Measurements from ENCODE around the gene LPP. TPM values are rescaled to one million over a fixed set of nuclear protein-coding genes. Genes with fewer than 3 reads are reported as not detected.

The LPP gene
- total RNA-seq, 1 donor from 2014 or later, result 93.9 TPM

DNA sequence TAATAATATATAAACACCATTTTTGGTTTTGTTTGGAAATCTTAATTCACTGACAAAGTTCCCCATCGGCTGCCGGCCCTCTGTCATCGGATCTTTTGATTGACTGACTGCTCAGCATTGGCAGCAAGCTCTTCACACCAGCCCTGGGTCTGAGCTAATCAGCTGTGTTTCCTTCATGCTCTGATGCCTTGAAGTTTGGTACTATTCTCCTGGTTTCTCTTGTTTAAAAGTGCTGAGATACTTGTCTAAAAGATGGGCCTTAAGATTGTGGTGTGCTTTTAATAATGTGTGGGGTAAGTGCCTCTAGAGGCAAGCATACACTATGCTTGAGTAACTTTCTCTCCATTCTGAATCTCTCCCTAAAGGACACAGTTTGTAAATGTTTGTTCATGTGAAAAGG lies 602.3 kb downstream of the LPP start:
- no peak overlapping the region for H3K4me3 ChIP-seq (ENCODE audit: low read depth, low read length)
- TF ChIP-seq, protein P1, sequence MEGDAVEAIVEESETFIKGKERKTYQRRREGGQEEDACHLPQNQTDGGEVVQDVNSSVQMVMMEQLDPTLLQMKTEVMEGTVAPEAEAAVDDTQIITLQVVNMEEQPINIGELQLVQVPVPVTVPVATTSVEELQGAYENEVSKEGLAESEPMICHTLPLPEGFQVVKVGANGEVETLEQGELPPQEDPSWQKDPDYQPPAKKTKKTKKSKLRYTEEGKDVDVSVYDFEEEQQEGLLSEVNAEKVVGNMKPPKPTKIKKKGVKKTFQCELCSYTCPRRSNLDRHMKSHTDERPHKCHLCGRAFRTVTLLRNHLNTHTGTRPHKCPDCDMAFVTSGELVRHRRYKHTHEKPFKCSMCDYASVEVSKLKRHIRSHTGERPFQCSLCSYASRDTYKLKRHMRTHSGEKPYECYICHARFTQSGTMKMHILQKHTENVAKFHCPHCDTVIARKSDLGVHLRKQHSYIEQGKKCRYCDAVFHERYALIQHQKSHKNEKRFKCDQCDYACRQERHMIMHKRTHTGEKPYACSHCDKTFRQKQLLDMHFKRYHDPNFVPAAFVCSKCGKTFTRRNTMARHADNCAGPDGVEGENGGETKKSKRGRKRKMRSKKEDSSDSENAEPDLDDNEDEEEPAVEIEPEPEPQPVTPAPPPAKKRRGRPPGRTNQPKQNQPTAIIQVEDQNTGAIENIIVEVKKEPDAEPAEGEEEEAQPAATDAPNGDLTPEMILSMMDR (conservative IDR thresholded peaks at IDR 0.05; ENCODE audit: low read depth, low read length), result no peak
- no peak for DNase-seq (ENCODE audit: low read depth)

DNA sequence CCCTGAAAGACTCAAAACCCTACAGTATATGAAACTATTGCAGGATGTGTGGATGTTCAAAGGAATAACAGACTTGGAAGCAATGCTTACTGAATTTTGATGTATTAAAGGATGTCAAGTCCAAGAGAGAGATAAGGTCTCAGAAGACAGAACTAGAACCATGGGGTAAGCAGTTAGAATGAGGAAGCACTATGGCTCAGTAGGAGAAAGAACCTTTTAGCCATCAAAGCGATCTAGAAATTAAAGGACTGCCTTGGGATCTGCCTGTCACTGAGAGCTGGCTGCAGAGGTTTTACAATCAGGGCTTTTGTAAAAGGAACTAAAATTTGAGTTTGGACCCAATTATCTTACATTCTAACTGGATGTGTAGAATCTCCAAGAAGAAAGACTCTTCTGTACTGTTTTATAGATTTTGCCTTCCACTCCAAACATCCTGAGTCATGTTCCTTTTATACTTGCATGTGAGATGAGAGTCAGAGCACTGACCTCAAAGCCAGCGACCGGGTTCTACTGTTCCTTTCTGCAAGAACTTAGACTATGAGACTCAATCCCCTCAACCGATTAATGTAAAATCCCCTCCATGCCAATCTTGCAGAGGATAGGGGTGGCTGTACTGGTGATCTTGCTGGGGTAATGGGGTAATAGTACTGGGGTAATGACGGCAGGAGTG lies 605.5 kb downstream of the LPP start:
- TF ChIP-seq, protein P1 (conservative IDR thresholded peaks at IDR 0.05; ENCODE audit: low read depth, low read length), result no peak
- DNase-seq (ENCODE audit: low read depth), result no peak
- H3K4me3 ChIP-seq (ENCODE audit: low read depth, low read length), result no peak overlapping the region

DNA sequence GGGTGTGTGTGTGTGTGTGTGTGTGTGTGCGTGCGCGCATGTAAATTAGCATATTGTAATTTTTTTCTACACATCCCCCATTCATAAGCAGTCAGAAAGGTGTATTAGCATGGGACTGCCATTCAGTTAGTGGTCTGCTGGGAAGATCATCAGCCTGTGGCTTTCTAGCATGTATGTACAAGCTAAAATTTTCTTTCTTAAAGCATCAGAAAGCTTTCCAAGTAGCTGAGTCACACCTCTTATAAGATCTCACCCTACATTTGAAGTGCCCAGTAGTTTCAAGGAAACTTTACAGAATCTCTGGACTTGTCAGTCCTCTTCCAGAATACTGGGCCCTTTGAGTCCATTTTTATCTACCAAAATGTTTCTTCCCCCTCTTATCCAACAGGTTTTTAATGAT lies 606.5 kb downstream of the LPP start:
- no peak for DNase-seq (ENCODE audit: low read depth)
- TF ChIP-seq, protein P1 (conservative IDR thresholded peaks at IDR 0.05; ENCODE audit: low read depth, low read length), result no peak
- no peak overlapping the region for H3K4me3 ChIP-seq (ENCODE audit: low read depth, low read length)

DNA sequence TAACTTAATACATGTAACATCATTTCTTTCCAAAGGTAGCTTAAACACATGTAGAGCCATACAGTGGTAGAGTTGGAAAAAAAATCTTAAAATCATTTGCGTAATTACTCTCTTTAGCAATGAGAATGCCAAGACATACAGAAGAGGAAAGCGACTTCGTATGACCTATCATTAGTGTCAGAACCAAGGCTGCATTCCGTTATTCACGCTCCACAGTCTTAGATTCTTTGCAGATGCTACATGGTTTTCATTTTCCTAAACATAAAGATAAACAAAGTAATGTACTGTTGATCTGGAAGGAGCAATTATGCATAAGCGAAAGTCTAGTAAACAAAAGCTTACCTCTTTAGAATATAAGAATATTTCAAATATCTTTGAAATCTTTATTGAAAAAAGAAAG lies 607.5 kb downstream of the LPP start:
- H3K4me3 ChIP-seq (ENCODE audit: low read depth, low read length), result no peak overlapping the region
- TF ChIP-seq, protein P1 (conservative IDR thresholded peaks at IDR 0.05; ENCODE audit: low read depth, low read length), result no peak
- DNase-seq (ENCODE audit: low read depth), result no peak

DNA sequence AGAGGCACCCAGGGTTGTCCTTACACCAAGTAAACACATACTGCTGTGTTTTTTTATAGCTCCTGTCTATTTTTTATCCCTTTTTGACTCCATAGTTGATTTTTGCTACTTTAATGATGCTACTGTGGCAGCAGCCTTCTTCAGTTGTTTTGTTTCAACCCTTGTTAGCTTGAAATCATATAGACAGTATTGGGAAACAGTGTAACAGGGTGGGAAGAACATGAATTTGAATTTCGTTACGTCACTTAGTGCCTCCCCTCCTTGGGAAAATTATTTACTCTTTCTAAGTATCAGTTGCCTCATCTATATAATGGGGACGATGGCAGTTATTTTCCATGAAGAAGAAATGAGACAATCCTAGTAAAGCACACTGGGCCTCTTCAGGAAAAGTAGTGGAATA lies 608.0 kb downstream of the LPP start:
- no peak overlapping the region for H3K4me3 ChIP-seq (ENCODE audit: low read depth, low read length)
- TF ChIP-seq, protein P1 (conservative IDR thresholded peaks at IDR 0.05; ENCODE audit: low read depth, low read length), result no peak
- DNase-seq (ENCODE audit: low read depth), result no peak

DNA sequence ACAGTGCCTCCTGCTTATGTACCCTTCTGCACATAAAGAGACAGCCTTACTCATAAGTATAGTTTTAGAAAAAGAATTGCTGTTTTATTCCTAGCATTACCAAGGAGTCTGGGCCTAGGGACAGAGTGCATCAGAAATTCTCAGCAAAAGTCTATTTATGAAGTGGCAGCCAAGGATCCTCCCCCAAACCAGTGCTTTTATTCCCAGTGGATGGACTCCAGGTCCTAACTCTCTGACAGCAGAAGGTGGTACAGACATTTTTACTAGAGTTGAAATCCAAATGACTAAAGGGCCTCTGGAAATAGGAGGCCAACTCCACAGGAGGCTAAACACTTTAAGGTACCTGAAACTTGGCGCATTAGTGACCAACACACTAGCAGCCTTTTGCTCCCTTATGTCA lies 610.7 kb downstream of the LPP start:
- TF ChIP-seq, protein P1 (conservative IDR thresholded peaks at IDR 0.05; ENCODE audit: low read depth, low read length), result no peak
- DNase-seq (ENCODE audit: low read depth), result no peak
- H3K4me3 ChIP-seq (ENCODE audit: low read depth, low read length), result no peak overlapping the region

DNA sequence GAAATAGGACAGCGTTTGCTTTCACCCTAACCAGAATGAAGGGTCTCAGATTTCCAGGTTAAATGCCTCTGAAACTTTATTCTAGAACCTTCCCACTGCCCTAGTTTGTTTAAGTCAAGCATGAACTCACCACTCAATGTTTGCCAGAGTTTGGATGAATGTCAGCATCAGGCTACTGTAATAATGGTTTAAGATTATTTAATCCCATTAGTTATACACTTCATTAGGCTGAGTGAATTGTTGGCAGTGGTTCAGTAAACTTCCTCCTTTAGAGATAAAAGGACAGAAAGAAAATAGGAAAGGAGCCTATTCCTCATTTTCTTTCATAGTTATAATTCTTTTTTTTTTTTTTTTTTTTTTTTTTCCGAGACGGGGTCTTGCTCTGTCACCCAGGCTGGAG lies 615.9 kb downstream of the LPP start:
- H3K4me3 ChIP-seq (ENCODE audit: low read depth, low read length), result no peak overlapping the region
- TF ChIP-seq, protein P1 (conservative IDR thresholded peaks at IDR 0.05; ENCODE audit: low read depth, low read length), result no peak
- no peak for DNase-seq (ENCODE audit: low read depth)
